Measurements from ENCODE around the gene MYO1B. TPM values are rescaled to one million over a fixed set of nuclear protein-coding genes. Genes with fewer than 3 reads are reported as not detected.

Gene MYO1B
- total RNA-seq, 3 donors from 2014 or later (not counting 1 experiment from before 2014, with no cell fraction given), result 0.21 to 0.80 (median 0.29) TPM

GRCh38 chr2:191327484-191327883 is 82.3 kb downstream of the MYO1B start:
- no CpG with 5 or more reads among the region's 1 CpG for WGBS (ENCODE audit: insufficient coverage)

GRCh38 chr2:191328150-191328809 is 83.1 kb downstream of the MYO1B start:
- Histone ChIP-seq H3K9me3 (ENCODE audit: control insufficient read depth, insufficient read depth, low read length) (no peaks in the 10 kb centered on the region), H3K27ac (ENCODE audit: low read length) (no peak overlapping the region), H3K4me3 (ENCODE audit: low read length) (no peak overlapping the region), H3K27me3 (ENCODE audit: control insufficient read depth, insufficient read depth, low read length) (no peaks in the 10 kb centered on the region), H3K36me3 (ENCODE audit: control insufficient read depth, insufficient read depth, low read length) (no peaks in the 10 kb centered on the region), H3K4me1 (ENCODE audit: control insufficient read depth, insufficient read depth, low read length) (no peaks in the 10 kb centered on the region)
- 92% methylated on average over 6 of the region's 6 CpGs for WGBS (ENCODE audit: insufficient coverage)
- H3K27me3 Mint-ChIP-seq (ENCODE audit: low read depth in 2 of 2), result peaks cover 24 to 25% of the 10 kb centered on the region in 2 donors
- TF ChIP-seq CTCF (IDR thresholded peaks at IDR 0.05), result no peak
- no peak for ATAC-seq
- H3K4me3 Mint-ChIP-seq, result no peak overlapping the region
- H3K4me1 Mint-ChIP-seq, result no peaks in the 10 kb centered on the region
- peaks cover 0 to 5% of the 10 kb centered on the region in 2 donors for H3K9me3 Mint-ChIP-seq
- no peak for DNase-seq
- intact Hi-C loops (cut with micrococcal nuclease), result no loop called here
- no peak overlapping the region for H3K27ac Mint-ChIP-seq
- peaks cover 8% of the 10 kb centered on the region for H3K36me3 Mint-ChIP-seq

More at GRCh38 chr2:191327484-191327883, 82.3 kb downstream of the MYO1B start:
- intact Hi-C loops (cut with micrococcal nuclease), result no loop called here
- no peak overlapping the region for H3K27ac Mint-ChIP-seq
- peaks cover 25 to 32% of the 10 kb centered on the region in 2 donors for H3K27me3 Mint-ChIP-seq (ENCODE audit: low read depth in 2 of 2)
- Histone ChIP-seq H3K4me3 (ENCODE audit: low read length) (no peak overlapping the region), H3K27ac (ENCODE audit: low read length) (no peak overlapping the region), H3K4me1 (ENCODE audit: control insufficient read depth, insufficient read depth, low read length) (no peaks in the 10 kb centered on the region), H3K9me3 (ENCODE audit: control insufficient read depth, insufficient read depth, low read length) (no peaks in the 10 kb centered on the region), H3K27me3 (ENCODE audit: control insufficient read depth, insufficient read depth, low read length) (no peaks in the 10 kb centered on the region), H3K36me3 (ENCODE audit: control insufficient read depth, insufficient read depth, low read length) (no peaks in the 10 kb centered on the region)
- H3K4me3 Mint-ChIP-seq, result no peak overlapping the region
- no peak for ATAC-seq
- peaks cover 8% of the 10 kb centered on the region for H3K36me3 Mint-ChIP-seq
- peaks cover 0 to 5% of the 10 kb centered on the region in 2 donors for H3K9me3 Mint-ChIP-seq
- TF ChIP-seq CTCF (IDR thresholded peaks at IDR 0.05), result no peak
- no peak for DNase-seq
- H3K4me1 Mint-ChIP-seq, result peaks cover under 1 to 5% of the 10 kb centered on the region in 2 donors

- 94% methylated on average over 3 of the region's 3 CpGs for WGBS (ENCODE audit: insufficient coverage)
- Mint-ChIP-seq H3K27me3 (ENCODE audit: low read depth in 2 of 2) (peaks cover 25 to 33% of the 10 kb centered on the region in 2 donors), H3K9me3 (no peaks in the 10 kb centered on the region), H3K4me3 (no peak overlapping the region), H3K4me1 (no peaks in the 10 kb centered on the region), H3K27ac (no peak overlapping the region), H3K36me3 (peaks cover 8% of the 10 kb centered on the region)
- Histone ChIP-seq H3K27ac (ENCODE audit: low read length) (no peak overlapping the region), H3K27me3 (ENCODE audit: control insufficient read depth, insufficient read depth, low read length) (no peaks in the 10 kb centered on the region), H3K9me3 (ENCODE audit: control insufficient read depth, insufficient read depth, low read length) (no peaks in the 10 kb centered on the region), H3K4me1 (ENCODE audit: control insufficient read depth, insufficient read depth, low read length) (no peaks in the 10 kb centered on the region), H3K36me3 (ENCODE audit: control insufficient read depth, insufficient read depth, low read length) (no peaks in the 10 kb centered on the region), H3K4me3 (ENCODE audit: low read length) (no peak overlapping the region)
- no peak for TF ChIP-seq CTCF (IDR thresholded peaks at IDR 0.05)
- intact Hi-C loops (cut with micrococcal nuclease), result no loop called here
- no peak for DNase-seq
- no peak for ATAC-seq
Measured at GRCh38 chr2:191329841-191330240, 84.6 kb downstream of the MYO1B start.

GRCh38 chr2:191333911-191334357 is 88.7 kb downstream of the MYO1B start:
- Histone ChIP-seq H3K27me3 (ENCODE audit: control insufficient read depth, insufficient read depth, low read length) (no peaks in the 10 kb centered on the region), H3K27ac (ENCODE audit: low read length) (no peak overlapping the region), H3K4me1 (ENCODE audit: control insufficient read depth, insufficient read depth, low read length) (no peaks in the 10 kb centered on the region), H3K4me3 (ENCODE audit: low read length) (no peak overlapping the region), H3K9me3 (ENCODE audit: control insufficient read depth, insufficient read depth, low read length) (no peaks in the 10 kb centered on the region), H3K36me3 (ENCODE audit: control insufficient read depth, insufficient read depth, low read length) (no peaks in the 10 kb centered on the region)
- intact Hi-C loops (cut with micrococcal nuclease), result no loop called here
- no peaks in the 10 kb centered on the region for H3K9me3 Mint-ChIP-seq
- 90% methylated on average over 6 of the region's 6 CpGs for WGBS (ENCODE audit: insufficient coverage)
- H3K36me3 Mint-ChIP-seq, result no peaks in the 10 kb centered on the region
- no peaks in the 10 kb centered on the region for H3K4me1 Mint-ChIP-seq
- no peak overlapping the region for H3K4me3 Mint-ChIP-seq
- H3K27me3 Mint-ChIP-seq (ENCODE audit: low read depth in 2 of 2), result peaks cover 22 to 23% of the 10 kb centered on the region in 2 donors
- DNase-seq (no peak), ATAC-seq (no peak)
- no peak for TF ChIP-seq CTCF (IDR thresholded peaks at IDR 0.05)
- H3K27ac Mint-ChIP-seq, result no peak overlapping the region
